NK-92 (cell line): ENCODE data around the gene SPI1.

Experiments used
- DNase-seq: peaks from one replicate; lab custom pipeline; 2025; ENCODE audit not compliant: unreplicated experiment; lab: John Stamatoyannopoulos, UW

SPI1 gene

GRCh38 chr11:47388697-47389576 lies 10.6 kb upstream of the SPI1 start:
- no peak for DNase-seq

- DNase-seq = no peak
Observed at GRCh38 chr11:47387944-47388696, 9.8 kb upstream of the SPI1 start.

GRCh38 chr11:47384498-47384897 lies 6.2 kb upstream of the SPI1 start:
- no peak for DNase-seq

GRCh38 chr11:47383071-47383470 lies 4.7 kb upstream of the SPI1 start:
- DNase-seq = no peak

GRCh38 chr11:47380078-47380477 lies 1.7 kb upstream of the SPI1 start:
- no peak for DNase-seq

- DNase-seq = no peak
Observed at GRCh38 chr11:47379317-47379716, 970 bp upstream of the SPI1 start.

- DNase-seq = no peak
Observed at GRCh38 chr11:47378836-47379170, 456 bp upstream of the SPI1 start.

GRCh38 chr11:47377571-47378009 lies 757 bp downstream of the SPI1 start:
- no peak for DNase-seq

- DNase-seq = no peak
Observed at GRCh38 chr11:47376525-47377371, 1.6 kb downstream of the SPI1 start.

- no peak for DNase-seq
Observed at GRCh38 chr11:47376107-47376524, 2.2 kb downstream of the SPI1 start.

- no peak for DNase-seq
Observed at GRCh38 chr11:47375546-47376085, 2.7 kb downstream of the SPI1 start.

- DNase-seq = no peak
Observed at GRCh38 chr11:47375020-47375419, 3.3 kb downstream of the SPI1 start.

- no peak for DNase-seq
Observed at GRCh38 chr11:47374720-47375019, 3.7 kb downstream of the SPI1 start.

GRCh38 chr11:47373876-47374719 lies 4.2 kb downstream of the SPI1 start:
- DNase-seq = no peak

GRCh38 chr11:47372422-47372821 lies 5.9 kb downstream of the SPI1 start:
- no peak for DNase-seq

GRCh38 chr11:47369676-47370075 lies 8.7 kb downstream of the SPI1 start:
- no peak for DNase-seq

- DNase-seq = no peak
Observed at GRCh38 chr11:47366020-47366490, 12.3 kb downstream of the SPI1 start.

GRCh38 chr11:47361419-47361818 lies 16.9 kb downstream of the SPI1 start:
- no peak for DNase-seq

- DNase-seq = no peak
Observed at GRCh38 chr11:47360341-47360740, 18.0 kb downstream of the SPI1 start.

GRCh38 chr11:47359586-47359985 lies 18.8 kb downstream of the SPI1 start:
- DNase-seq = no peak
